Adipocyte (in vitro differentiated cells): ENCODE results near the gene CCR2.

Experiments
- DNase-seq: peaks from one replicate; pipeline ENCODE4 v3.0.0-alpha.2; 2015; ENCODE audit warnings: low read depth
- H3K27me3 ChIP-seq: replicated peaks from 2 replicates; pipeline ENCODE4 v1.7.0; 2013; ENCODE audit warnings: mild to moderate bottlenecking, low read length, moderate library complexity; ENCODE audit not compliant: control insufficient read depth, insufficient read depth
- H3K36me3 ChIP-seq: 2 replicates; pipeline ENCODE4 v1.7.0; 2013; ENCODE audit warnings: low read length, mild to moderate bottlenecking, moderate library complexity; ENCODE audit not compliant: control insufficient read depth, insufficient read depth, severe bottlenecking
- H3K4me1 ChIP-seq: 2 replicates; pipeline ENCODE4 v1.7.0; 2013; ENCODE audit warnings: mild to moderate bottlenecking, low read length, moderate library complexity; ENCODE audit not compliant: control insufficient read depth, insufficient read depth
- H3K4me3 ChIP-seq: 2 replicates; pipeline ENCODE4 v1.7.0; 2013; ENCODE audit warnings: mild to moderate bottlenecking, low read length, moderate library complexity
- H3K9ac ChIP-seq: 2 replicates; pipeline ENCODE4 v1.7.0; 2013; ENCODE audit warnings: mild to moderate bottlenecking, low read length, moderate library complexity
- H3K9me3 ChIP-seq: 2 replicates; pipeline ENCODE4 v1.7.0; 2013; ENCODE audit warnings: mild to moderate bottlenecking, low read length, moderate library complexity; ENCODE audit not compliant: control insufficient read depth

The CCR2 gene

GRCh38 chr3:46407970-46408369 lies 54.1 kb downstream of the CCR2 start:
- H3K9me3 ChIP-seq: no peaks in the 10 kb centered on the region
- no peaks in the 10 kb centered on the region for H3K36me3 ChIP-seq
- no peak overlapping the region for H3K9ac ChIP-seq
- no peak overlapping the region for H3K4me3 ChIP-seq
- peaks cover 11% of the 10 kb centered on the region for H3K4me1 ChIP-seq
- no peak for DNase-seq
- no peaks in the 10 kb centered on the region for H3K27me3 ChIP-seq

DNA sequence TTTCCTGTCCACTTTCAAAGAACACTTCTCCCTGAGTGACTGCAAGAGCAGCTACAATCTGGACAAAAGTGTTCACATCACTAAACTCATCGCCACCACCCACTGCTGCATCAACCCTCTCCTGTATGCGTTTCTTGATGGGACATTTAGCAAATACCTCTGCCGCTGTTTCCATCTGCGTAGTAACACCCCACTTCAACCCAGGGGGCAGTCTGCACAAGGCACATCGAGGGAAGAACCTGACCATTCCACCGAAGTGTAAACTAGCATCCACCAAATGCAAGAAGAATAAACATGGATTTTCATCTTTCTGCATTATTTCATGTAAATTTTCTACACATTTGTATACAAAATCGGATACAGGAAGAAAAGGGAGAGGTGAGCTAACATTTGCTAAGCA lies 54.9 kb downstream of the CCR2 start:
- H3K9me3 ChIP-seq: no peaks in the 10 kb centered on the region
- peaks cover 11% of the 10 kb centered on the region for H3K4me1 ChIP-seq
- no peak for DNase-seq
- no peak overlapping the region for H3K9ac ChIP-seq
- no peak overlapping the region for H3K4me3 ChIP-seq
- no peaks in the 10 kb centered on the region for H3K27me3 ChIP-seq
- H3K36me3 ChIP-seq: no peaks in the 10 kb centered on the region

DNA sequence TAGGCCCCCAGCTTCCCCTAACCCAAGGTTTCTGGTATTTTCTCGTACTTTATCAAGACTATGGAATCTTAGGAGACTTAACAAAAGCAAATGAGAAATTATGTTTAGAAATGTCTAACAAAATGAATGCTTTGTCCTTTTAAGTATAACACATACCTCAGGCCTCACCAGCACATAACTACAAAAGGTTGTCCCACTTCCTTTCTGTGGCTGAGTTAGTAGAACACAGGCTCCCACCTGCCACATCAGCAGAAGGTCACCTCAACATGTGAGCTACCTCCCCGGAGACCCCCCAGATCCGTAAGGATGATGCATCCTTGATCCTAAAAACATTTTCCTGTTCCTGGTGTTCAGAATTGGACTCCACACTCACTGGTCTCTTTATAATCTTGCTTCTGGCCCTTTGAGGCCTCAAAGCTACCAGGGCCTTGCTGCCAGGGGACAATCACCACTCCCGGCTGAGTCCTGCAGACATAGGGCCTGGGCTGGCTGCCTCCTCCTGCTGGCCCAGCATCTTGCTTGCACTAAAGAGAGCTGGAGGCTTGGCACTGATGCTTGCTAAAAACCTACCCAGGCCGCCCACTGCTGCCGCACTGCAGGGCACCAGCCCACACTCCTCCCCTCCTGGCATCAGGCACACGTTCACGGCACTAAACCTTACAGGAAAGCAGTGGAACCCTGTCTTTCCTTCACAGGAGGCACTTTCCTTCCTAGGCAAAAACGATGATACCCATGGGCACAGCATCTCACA lies 56.0 kb downstream of the CCR2 start:
- no peaks in the 10 kb centered on the region for H3K36me3 ChIP-seq
- no peak overlapping the region for H3K9ac ChIP-seq
- no peaks in the 10 kb centered on the region for H3K27me3 ChIP-seq
- DNase-seq: no peak
- H3K4me3 ChIP-seq: no peak overlapping the region
- no peaks in the 10 kb centered on the region for H3K9me3 ChIP-seq
- H3K4me1 ChIP-seq: peaks cover 11% of the 10 kb centered on the region
